Activated T-helper 1 cell treated with anti-CD3 and anti-CD28 coated beads, Interleukin-12 subunit alpha, Interleukin-12 subunit beta, Interleukin-2, Interleukin-4 antibody, amounts not matched to agents 30 ng/mL and 10 ng/mL and 1 ng/mL, durations not matched to agents 14 hours and 24 hours and 36 hours (primary cell): ENCODE measurements around the gene CCDC159. TPM values are rescaled to one million over a fixed set of nuclear protein-coding genes. Genes with fewer than 3 reads are reported as not detected.

ENCODE experiments used
- DNase-seq: peaks from one replicate; pipeline ENCODE4 v3.0.0; 2021; ENCODE audit warnings: low spot score
- H3K27ac Mint-ChIP-seq: one replicate; pipeline ENCODE4 v1.8.0; 2021; ENCODE audit warnings: mild to moderate bottlenecking, mixed read lengths
- H3K27me3 Mint-ChIP-seq: one replicate; pipeline ENCODE4 v1.8.0; 2022; ENCODE audit warnings: mild to moderate bottlenecking, moderate library complexity, mixed read lengths; ENCODE audit not compliant: insufficient read depth
- H3K36me3 Mint-ChIP-seq: one replicate; pipeline ENCODE4 v1.8.0; 2021; ENCODE audit warnings: low read depth, mixed read lengths
- H3K4me1 Mint-ChIP-seq: one replicate; pipeline ENCODE4 v1.8.0; 2021; ENCODE audit warnings: low read depth, mixed read lengths
- H3K4me3 Mint-ChIP-seq: one replicate; pipeline ENCODE4 v1.8.0; 2021; ENCODE audit warnings: mild to moderate bottlenecking, moderate library complexity, mixed read lengths
- H3K9me3 Mint-ChIP-seq: one replicate; pipeline ENCODE4 v1.8.0; 2021; ENCODE audit warnings: mixed read lengths
- intact Hi-C: fragments of 100-400 bp; cut with micrococcal nuclease; formaldehyde crosslinking; loops from one replicate; pipeline ENCODE4 v1.15.1; 2024
- total RNA-seq: library from RNA; stranded (reverse); gene quantifications from 2 replicates; pipeline ENCODE4 v1.2.3, GENCODE V29; 2022

CCDC159 gene
- total RNA-seq, 1 donor from 2014 or later = 10.7 TPM

DNA sequence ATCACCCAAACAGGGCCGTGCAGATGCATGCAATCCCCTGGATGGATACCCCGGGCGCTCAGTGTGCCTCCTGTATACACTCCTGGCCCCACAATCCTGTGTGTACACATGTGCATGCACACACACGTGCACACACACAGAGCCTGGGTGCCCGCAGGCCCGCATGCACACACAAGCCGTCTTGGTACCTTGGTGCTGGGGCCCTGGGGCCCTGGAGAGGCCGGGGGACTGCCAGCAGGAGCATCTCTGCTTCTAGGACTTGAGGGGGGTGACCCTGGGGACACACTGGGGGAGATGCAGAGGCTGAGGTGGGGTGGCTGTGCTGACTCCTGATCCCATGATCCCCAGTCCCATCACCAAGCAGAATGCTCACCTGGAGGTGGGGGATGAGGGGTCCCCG is 53.3 kb downstream of the CCDC159 start:
- Mint-ChIP-seq H3K4me1 (peaks cover 6% of the 10 kb centered on the region), H3K27ac (no peak overlapping the region), H3K9me3 (no peaks in the 10 kb centered on the region), H3K36me3 (no peaks in the 10 kb centered on the region), H3K4me3 (no peak overlapping the region), H3K27me3 (peaks cover 7% of the 10 kb centered on the region)
- intact Hi-C loops = no loop called here
- DNase-seq = no peak

DNA sequence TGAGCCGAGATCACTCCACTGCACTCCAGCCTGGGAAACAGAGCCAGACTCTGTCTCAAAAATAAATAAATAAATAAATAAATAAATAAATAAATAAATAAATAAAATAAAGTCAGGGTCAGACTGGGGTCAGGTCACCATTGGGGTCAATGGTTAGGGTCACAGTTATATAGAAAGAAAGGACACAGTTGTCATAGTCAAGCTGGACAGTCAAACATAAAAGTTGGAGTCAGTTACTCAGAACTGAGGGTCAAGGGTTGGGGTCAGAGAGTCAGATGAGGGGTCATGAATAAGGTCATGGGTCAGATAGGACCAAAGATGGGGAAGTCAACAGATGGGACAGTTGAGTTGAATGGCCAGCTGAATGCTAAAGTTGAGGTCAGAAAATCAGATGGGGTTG is 54.5 kb downstream of the CCDC159 start:
- Mint-ChIP-seq H3K27me3 (peaks cover 6% of the 10 kb centered on the region), H3K27ac (no peak overlapping the region), H3K36me3 (no peaks in the 10 kb centered on the region), H3K4me3 (no peak overlapping the region), H3K9me3 (no peaks in the 10 kb centered on the region), H3K4me1 (no peaks in the 10 kb centered on the region)
- intact Hi-C loops = no loop called here
- DNase-seq = no peak

DNA sequence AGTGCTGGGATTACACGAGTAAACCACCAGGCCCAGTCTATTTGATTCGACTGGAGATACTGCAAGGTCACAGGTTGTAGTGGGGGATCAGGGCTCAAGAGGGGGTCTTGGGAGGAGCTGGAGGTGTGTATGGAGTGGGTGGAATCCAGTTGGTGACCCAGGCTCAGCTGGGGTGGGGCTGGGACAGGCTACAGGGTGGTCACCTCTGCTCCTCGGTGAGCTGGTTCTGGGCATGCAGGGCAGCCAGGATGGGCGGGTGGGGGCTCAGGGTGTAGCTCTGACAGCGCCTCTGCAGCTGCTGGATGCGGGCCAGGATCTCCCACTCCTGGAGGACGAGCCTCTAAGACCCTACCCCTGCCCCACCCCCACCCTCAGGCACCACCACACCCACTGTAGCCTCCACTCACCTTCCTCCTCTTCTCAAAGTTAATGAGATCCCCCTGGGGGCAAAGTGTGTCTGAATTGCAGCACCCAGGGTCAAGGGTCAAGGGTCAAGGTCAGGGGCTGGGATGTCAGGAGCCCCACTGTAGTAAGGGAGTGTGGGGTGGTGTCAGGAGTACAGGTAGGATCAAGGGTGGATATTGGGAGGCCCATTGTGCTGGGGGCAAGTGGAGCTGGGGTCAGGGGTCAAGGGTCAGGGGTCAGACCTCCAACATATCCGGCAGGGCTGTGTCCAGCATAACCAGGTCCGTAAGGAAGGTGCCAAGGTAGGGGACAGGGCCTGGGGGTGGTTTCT is 55.7 kb downstream of the CCDC159 start:
- no peaks in the 10 kb centered on the region for H3K9me3 Mint-ChIP-seq
- no peak overlapping the region for H3K4me3 Mint-ChIP-seq
- H3K4me1 Mint-ChIP-seq = no peaks in the 10 kb centered on the region
- H3K36me3 Mint-ChIP-seq = no peaks in the 10 kb centered on the region
- intact Hi-C loops = no loop called here
- peaks cover 10% of the 10 kb centered on the region for H3K27me3 Mint-ChIP-seq
- H3K27ac Mint-ChIP-seq = no peak overlapping the region
- no peak for DNase-seq

Other genes with a start within 250 kb of the CCDC159 start
- 30.3 and 30.4 TPM in 2 replicates for gene SPC24, start 190.7 kb upstream of the CCDC159 start, total RNA-seq
- 2.7 and 3.9 TPM in 2 replicates for gene KANK2, start 149.0 kb upstream of the CCDC159 start, total RNA-seq
- not detected in 2 replicates for gene ANGPTL8, start 106.9 kb upstream of the CCDC159 start, total RNA-seq
- gene DOCK6, start 84.0 kb upstream of the CCDC159 start, total RNA-seq = 1.1 and 1.2 TPM in 2 replicates
- not detected in 2 replicates for gene TSPAN16, start 50.4 kb upstream of the CCDC159 start, total RNA-seq
- gene RAB3D, start 6.9 kb upstream of the CCDC159 start, total RNA-seq = 5.9 and 6.9 TPM in 2 replicates
- 26.6 and 31.2 TPM in 2 replicates for gene TMEM205, start 251 bp upstream of the CCDC159 start, total RNA-seq
- gene PLPPR2, start 8.9 kb downstream of the CCDC159 start, total RNA-seq = 2.0 TPM in 2 replicates
- 3.2 and 3.9 TPM in 2 replicates for gene SWSAP1, start 28.1 kb downstream of the CCDC159 start, total RNA-seq
- 7.3 and 7.9 TPM in 2 replicates for gene EPOR, start 37.8 kb downstream of the CCDC159 start, total RNA-seq
- gene RGL3, start 72.8 kb downstream of the CCDC159 start, total RNA-seq = not detected in 2 replicates
- not detected in 2 replicates for gene ODAD3, start 88.6 kb downstream of the CCDC159 start, total RNA-seq
- gene PRKCSH, start 89.1 kb downstream of the CCDC159 start, total RNA-seq = 322 and 334 TPM in 2 replicates
- gene ELAVL3, start 134.5 kb downstream of the CCDC159 start, total RNA-seq = 0.34 TPM in 1 of 2 replicates, not detected in the other
- 19.9 and 23.1 TPM in 2 replicates for gene ZNF653, start 159.3 kb downstream of the CCDC159 start, total RNA-seq
- gene ECSIT, start 182.6 kb downstream of the CCDC159 start, total RNA-seq = 37.3 and 38.8 TPM in 2 replicates
- gene CNN1, start 192.3 kb downstream of the CCDC159 start, total RNA-seq = not detected in 2 replicates
- 76.7 and 77.6 TPM in 2 replicates for gene ELOF1, start 212.7 kb downstream of the CCDC159 start, total RNA-seq
- 12.0 and 13.4 TPM in 2 replicates for gene ACP5, start 231.1 kb downstream of the CCDC159 start, total RNA-seq